ENCODE data around the gene CDK2AP2.

CDK2AP2 gene

DNA sequence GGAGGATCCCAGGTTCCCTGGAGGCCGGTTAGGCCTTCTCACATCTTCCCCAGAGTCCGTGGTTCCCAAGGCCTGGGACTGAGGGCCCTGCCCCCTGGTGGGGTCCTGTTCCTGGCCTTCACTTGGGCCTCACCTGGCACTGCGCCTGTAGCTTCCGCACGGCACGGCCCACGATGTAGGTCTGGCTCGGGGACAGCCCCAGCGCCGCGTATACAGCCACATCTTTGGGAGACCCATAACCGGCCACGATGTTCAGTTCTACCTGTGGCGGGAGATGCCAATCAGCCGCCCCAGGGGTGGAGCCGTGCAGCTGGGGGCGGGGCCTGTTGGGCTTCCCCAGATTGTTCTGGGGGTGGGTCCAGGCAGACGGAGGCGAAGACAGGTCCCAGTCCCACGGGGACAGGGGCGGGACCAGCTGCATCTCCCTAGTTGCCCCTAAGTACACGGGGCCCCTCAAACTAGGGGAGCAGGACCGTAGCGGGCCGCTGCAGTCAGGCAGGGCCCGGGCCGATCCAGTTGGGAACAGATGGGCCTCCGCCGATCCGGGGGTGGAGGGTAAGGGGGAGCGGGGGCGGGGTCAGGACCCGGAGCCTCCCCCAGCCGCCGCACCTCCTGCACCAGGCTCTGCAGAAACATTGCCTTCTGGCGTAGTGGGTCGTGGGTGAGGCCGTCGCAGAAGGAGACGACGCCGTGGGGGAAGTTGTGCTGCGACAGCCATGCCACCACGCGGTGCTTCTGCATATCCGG is 15.0 kb downstream of the CDK2AP2 start:
- DNase-seq (ENCODE audit: low read depth), result no peak
- H3K4me3 ChIP-seq (ENCODE audit: low read length), result no peak overlapping the region
- TF ChIP-seq CTCF (IDR thresholded peaks at IDR 0.05; ENCODE audit: insufficient read depth, low read depth, low read length, missing control alignments), result no peak

DNA sequence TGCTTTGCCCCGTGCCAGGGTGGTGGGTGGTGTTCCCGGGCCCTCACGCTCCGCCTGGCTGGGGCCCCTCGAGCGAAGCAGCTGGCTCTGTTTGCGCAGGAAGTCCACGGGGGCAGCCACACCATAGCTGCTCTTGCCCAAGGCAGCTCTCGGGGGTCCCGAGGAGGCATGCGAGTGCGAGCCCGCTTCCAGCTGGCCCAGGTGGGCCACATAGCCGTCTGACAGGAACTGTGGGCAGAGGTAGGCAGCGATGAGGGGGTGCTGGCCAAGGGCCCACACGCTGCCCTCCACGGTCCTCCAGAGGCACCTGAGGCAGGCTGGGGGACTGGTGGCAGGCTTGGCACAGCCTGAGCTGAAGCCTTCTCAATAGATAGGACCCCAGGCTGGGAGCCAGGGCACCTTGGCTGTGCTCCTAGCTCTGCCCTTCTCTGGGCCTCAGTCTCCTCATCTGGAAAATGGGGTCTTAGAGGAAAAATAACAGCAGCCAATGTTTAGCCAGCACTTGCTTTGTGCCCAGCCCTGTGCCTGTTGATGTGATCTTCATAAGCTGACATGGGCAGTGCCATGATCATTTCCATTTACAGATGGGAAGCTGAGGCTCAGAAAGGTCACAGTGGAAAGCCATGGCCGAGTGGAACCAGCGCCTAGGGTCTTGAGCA is 15.8 kb downstream of the CDK2AP2 start:
- no peak overlapping the region for H3K4me3 ChIP-seq (ENCODE audit: low read length)
- no peak for TF ChIP-seq CTCF (IDR thresholded peaks at IDR 0.05; ENCODE audit: insufficient read depth, low read depth, low read length, missing control alignments)
- DNase-seq (ENCODE audit: low read depth), result no peak

DNA sequence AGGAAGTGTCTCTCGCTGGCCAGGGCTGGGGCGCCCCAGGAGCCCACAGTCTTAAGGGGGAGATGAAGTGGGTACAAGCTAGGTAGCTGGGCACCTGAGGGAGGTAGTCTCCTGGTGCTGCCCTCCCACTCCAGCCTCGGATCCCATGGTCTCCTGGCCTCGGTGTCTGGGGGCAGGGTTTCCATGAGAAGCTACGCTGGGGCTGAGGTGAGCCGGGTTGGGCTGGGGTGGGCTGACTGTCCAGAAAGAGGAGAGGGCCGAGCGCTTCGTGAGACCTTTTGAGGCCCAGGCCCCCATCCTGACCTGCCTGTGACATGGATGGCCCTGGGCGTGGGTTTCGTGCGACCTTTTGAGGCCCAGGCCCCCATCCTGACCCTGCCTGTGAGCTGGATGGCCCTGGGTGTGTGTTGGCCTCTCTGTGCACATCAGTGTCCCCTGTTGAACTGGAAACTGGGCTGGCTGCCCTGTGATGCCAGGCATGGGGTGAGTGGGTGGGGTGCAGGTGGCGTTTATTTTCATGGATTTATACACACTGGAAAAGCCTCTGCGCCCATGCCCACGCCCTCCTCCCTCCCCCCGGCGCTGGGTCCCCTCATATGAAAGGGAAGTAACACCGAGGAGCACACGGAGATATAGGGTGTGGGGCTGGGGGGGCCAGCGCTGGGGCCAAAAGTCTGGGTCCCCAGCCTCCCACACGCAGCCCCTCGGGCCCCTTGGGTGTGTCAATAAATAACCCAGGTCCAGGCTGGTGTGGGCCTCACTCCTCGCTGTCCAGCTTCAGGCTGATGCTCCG is 16.5 kb downstream of the CDK2AP2 start:
- TF ChIP-seq CTCF (IDR thresholded peaks at IDR 0.05; ENCODE audit: insufficient read depth, low read depth, low read length, missing control alignments), result no peak
- no peak for DNase-seq (ENCODE audit: low read depth)
- H3K4me3 ChIP-seq (ENCODE audit: low read length), result no peak overlapping the region

DNA sequence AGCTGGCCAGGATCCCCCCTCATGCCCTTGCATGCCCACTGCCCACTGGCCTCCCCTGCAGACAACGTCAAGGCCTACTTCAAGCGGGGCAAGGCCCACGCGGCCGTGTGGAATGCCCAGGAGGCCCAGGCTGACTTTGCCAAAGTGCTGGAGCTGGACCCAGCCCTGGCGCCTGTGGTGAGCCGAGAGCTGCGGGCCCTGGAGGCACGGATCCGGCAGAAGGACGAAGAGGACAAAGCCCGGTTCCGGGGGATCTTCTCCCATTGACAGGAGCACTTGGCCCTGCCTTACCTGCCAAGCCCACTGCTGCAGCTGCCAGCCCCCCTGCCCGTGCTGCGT is 17.3 kb downstream of the CDK2AP2 start:
- H3K4me3 ChIP-seq (ENCODE audit: low read length), result no peak overlapping the region
- no peak for DNase-seq (ENCODE audit: low read depth)
- no peak for TF ChIP-seq CTCF (IDR thresholded peaks at IDR 0.05; ENCODE audit: insufficient read depth, low read depth, low read length, missing control alignments)

GRCh38 chr11:67489885-67490726 is 17.9 kb downstream of the CDK2AP2 start:
- DNase-seq (ENCODE audit: low read depth), result no peak
- no peak for TF ChIP-seq CTCF (IDR thresholded peaks at IDR 0.05; ENCODE audit: insufficient read depth, low read depth, low read length, missing control alignments)
- no peak overlapping the region for H3K4me3 ChIP-seq (ENCODE audit: low read length)

DNA sequence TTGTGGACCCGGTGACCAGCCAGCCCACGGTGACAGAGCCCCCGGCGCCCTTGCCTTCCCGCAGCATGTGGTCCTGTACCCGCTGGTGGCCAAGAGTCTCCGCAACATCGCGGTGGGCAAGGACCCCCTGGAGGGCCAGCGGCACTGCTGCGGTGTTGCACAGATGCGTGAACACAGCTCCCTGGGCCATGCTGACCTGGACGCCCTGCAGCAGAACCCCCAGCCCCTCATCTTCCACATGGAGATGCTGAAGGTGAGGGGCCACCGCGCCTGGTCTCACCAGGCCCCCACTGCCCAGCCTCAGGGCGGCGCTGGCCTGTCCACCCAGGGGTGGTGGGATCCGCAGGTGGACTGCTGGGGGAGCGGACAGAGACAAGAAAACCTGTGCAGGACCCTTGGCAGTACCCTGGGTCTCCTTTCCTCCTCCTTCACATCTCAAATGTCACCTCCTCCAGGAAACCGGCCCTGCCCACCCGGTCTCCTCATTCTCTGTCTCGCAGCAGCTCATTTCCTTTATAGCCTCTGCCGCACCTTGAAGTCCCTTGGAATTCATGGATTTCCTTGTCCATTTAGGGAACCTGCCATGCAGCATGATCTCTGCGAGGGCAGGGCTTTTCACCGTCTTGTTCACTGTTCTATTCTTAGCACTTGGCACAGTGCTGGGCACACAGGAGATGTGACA is 18.6 kb downstream of the CDK2AP2 start:
- H3K4me3 ChIP-seq (ENCODE audit: low read length), result no peak overlapping the region
- DNase-seq (ENCODE audit: low read depth), result no peak
- no peak for TF ChIP-seq CTCF (IDR thresholded peaks at IDR 0.05; ENCODE audit: insufficient read depth, low read depth, low read length, missing control alignments)
